ENCODE data around the gene CTAGE6.
"Not testable (repeated sequence)": the region's sequence is repeated elsewhere in the genome, so short reads cannot be mapped to it uniquely, and the experiment has no call there.

DNA sequence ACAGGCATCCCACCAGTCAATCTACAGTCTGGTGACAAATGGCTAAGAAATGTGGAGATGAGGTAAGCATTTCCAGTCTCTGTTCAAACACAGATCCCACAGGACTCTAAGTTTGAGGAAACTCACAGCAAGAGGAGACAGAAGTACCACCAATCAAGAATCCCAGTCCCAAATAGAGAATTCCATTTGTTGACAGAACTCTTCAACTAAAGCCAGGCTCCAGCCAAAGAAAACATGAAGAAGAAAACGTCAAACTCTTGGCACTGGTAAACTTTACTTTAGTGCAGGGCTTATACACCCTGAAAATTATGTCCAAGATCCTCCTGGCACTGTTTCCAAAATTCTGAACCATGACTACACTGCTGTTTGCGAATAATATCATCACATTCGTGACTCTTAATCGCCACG is 49.2 kb upstream of the CTAGE6 start:
- TF ChIP-seq, protein P1, sequence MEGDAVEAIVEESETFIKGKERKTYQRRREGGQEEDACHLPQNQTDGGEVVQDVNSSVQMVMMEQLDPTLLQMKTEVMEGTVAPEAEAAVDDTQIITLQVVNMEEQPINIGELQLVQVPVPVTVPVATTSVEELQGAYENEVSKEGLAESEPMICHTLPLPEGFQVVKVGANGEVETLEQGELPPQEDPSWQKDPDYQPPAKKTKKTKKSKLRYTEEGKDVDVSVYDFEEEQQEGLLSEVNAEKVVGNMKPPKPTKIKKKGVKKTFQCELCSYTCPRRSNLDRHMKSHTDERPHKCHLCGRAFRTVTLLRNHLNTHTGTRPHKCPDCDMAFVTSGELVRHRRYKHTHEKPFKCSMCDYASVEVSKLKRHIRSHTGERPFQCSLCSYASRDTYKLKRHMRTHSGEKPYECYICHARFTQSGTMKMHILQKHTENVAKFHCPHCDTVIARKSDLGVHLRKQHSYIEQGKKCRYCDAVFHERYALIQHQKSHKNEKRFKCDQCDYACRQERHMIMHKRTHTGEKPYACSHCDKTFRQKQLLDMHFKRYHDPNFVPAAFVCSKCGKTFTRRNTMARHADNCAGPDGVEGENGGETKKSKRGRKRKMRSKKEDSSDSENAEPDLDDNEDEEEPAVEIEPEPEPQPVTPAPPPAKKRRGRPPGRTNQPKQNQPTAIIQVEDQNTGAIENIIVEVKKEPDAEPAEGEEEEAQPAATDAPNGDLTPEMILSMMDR (IDR thresholded peaks at IDR 0.05): not testable (repeated sequence)
- TF ChIP-seq POLR2A (IDR thresholded peaks at IDR 0.05): not testable (repeated sequence)

All from ovary (tissue), 3 donors.